Measurements from ENCODE around the gene GAS7.
"Not testable (repeated sequence)": the region's sequence is repeated elsewhere in the genome, so short reads cannot be mapped to it uniquely, and the experiment has no call there.

GAS7 gene

DNA sequence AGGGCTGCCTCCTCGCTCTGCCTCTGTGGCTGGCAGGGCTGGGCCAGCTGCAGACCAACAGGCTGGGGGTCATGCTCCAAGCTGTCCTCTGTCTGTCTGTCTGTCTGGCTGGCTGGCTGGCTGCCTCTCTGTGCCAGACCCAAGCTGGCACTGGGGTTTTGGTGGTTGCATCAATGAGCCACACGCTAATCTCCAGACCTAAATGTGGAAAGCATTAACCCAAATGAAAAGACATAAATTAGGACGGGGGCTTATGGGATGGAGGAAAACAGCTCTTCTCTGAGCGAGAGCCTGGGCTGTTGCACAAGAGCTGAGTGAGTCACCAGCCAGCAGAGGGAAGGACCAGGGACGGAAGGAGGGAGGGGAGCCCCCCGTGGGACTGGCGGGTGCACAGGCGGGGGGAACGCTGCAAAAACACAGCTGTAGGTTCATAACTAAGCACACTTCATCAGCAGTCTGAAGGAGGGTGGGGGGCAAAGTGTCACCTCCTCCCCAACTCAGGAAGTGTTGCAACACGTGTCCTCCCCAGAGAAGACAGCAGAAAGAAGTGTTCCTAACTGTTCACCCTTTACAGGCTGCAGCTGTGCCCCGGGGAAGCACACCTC lies 83.4 kb downstream of the GAS7 start:
- in situ Hi-C loops (cut with MboI; ENCODE audit: low sequenced_read_pairs): no loop called here

- in situ Hi-C loops (cut with MboI; ENCODE audit: low sequenced_read_pairs): no loop called here
Observed at GRCh38 chr17:10112962-10113361, 85.4 kb downstream of the GAS7 start.

GRCh38 chr17:10111907-10112452 lies 86.4 kb downstream of the GAS7 start:
- in situ Hi-C loops (cut with MboI; ENCODE audit: low sequenced_read_pairs): no loop called here

- in situ Hi-C loops (cut with MboI; ENCODE audit: low sequenced_read_pairs): no loop called here
Observed at GRCh38 chr17:10109146-10109545, 89.3 kb downstream of the GAS7 start.

DNA sequence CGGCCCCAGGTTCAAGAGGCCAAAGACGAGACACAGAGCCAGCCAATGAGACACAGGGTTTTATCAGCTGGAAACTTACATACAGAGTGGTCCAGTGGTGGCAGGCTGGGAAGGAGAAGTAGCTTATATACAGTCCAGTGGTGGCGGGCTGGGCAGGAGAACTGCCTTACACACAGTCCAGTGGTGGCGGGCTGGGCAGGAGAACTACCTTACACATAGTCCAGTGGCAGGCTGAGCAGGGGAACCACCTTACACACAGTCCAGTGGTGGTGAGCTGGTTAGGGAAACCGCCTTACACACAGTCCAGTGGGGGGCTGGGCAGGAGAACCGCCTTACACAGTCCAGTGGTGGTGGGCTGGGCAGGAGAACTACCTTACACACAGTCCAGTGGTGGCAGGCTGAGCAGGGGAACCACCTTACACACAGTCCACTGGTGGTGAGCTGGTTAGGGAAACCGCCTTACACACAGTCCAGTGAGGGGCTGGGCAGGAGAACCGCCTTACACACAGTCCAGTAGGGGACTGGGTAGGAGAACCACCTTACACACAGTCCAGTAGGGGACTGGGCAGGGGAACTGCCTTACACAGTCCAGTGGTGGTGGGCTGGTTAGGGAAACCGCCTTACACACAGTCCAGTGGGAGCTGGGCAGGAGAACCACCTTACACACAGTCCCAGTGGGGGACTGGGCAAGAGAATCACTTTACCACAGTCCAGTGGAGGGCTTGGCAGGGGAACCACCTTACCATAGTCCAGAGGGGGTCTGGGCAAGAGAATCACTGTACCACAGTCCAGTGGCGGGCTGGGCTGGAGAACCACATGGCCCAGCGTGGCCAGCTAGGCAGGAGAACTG lies 90.9 kb downstream of the GAS7 start:
- in situ Hi-C loops (cut with MboI; ENCODE audit: low sequenced_read_pairs): no loop called here

GRCh38 chr17:10106067-10106466 lies 92.3 kb downstream of the GAS7 start:
- in situ Hi-C loops (cut with MboI; ENCODE audit: low sequenced_read_pairs): no loop called here

DNA sequence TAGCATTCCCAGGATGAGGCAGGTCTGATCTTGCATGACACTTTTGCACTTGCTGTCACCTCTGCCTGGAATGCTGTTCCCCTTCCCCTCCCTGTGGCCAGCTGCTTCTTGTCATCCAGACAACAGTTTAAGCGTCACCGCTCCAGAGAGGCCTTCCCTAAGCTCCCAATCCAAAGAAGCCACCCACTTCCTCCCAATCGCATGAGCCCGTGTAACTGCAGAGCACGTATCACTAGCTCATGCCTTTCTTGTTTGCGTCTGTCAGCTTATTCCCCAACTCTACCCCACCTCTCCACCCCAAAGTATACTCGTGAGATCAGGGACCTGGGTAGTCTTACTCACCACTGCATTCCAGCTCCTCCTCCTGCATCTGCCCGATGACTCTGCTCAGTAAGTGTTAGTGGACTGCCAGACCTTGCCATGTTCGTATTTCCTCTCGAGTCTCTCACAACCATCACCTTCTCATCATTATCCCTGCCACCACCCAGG lies 92.8 kb downstream of the GAS7 start:
- in situ Hi-C loops (cut with MboI; ENCODE audit: low sequenced_read_pairs): no loop called here

GRCh38 chr17:10103712-10104111 lies 94.7 kb downstream of the GAS7 start:
- in situ Hi-C loops (cut with MboI; ENCODE audit: low sequenced_read_pairs): no loop called here

GRCh38 chr17:10102817-10103216 lies 95.6 kb downstream of the GAS7 start:
- in situ Hi-C loops (cut with MboI; ENCODE audit: low sequenced_read_pairs): no loop called here

- in situ Hi-C loops (cut with MboI; ENCODE audit: low sequenced_read_pairs): no loop called here
Observed at GRCh38 chr17:10099051-10099571, 99.3 kb downstream of the GAS7 start.

DNA sequence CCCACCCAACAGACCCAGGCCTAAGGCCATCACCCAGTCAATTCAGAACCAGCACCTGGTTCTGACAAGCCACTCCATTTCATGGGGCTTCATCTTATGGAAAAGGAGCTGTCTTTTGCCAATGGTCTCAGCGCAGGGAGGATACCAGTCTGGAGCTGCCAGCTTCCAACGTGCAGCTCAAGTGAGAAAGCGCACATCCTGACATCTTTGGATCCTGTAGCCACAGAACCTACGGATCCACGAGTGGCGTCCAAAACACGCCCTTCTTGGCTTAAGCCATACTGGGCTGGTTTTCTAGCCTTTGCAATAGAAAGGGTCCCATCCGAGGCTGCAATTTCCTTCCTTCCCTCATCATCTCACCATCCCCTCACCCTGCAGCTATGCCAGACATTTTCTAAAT lies 101.8 kb downstream of the GAS7 start:
- in situ Hi-C loops (cut with MboI; ENCODE audit: low sequenced_read_pairs): no loop called here

- in situ Hi-C loops (cut with MboI; ENCODE audit: low sequenced_read_pairs): not testable (repeated sequence)
Observed at GRCh38 chr17:10095295-10095694, 103.1 kb downstream of the GAS7 start.

- in situ Hi-C loops (cut with MboI; ENCODE audit: low sequenced_read_pairs): no loop called here
Observed at GRCh38 chr17:10094797-10095196, 103.6 kb downstream of the GAS7 start.

- in situ Hi-C loops (cut with MboI; ENCODE audit: low sequenced_read_pairs): no loop called here
Observed at GRCh38 chr17:10092595-10092994, 105.8 kb downstream of the GAS7 start.

DNA sequence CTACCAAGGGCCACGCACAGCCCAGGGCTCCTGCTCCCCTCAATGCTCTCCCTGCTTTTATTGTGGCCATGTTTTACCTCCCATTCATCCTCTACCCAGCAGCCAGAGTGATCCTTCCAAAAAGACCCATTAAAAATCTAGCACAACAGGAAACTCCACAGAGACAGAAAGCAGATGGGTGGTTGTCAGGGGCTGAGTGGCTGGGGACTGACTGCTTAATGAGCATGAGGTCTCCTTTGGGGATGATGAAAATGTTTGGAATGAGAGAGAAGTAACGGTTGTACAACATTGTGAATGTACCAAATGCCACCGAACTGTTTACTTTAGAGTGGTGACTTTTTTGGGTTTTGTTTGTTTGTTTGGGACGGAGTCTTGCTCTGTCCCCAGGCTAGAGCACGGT lies 107.4 kb downstream of the GAS7 start:
- in situ Hi-C loops (cut with MboI; ENCODE audit: low sequenced_read_pairs): no loop called here

- in situ Hi-C loops (cut with MboI; ENCODE audit: low sequenced_read_pairs): no loop called here
Observed at GRCh38 chr17:10089196-10089804, 109.1 kb downstream of the GAS7 start.

DNA sequence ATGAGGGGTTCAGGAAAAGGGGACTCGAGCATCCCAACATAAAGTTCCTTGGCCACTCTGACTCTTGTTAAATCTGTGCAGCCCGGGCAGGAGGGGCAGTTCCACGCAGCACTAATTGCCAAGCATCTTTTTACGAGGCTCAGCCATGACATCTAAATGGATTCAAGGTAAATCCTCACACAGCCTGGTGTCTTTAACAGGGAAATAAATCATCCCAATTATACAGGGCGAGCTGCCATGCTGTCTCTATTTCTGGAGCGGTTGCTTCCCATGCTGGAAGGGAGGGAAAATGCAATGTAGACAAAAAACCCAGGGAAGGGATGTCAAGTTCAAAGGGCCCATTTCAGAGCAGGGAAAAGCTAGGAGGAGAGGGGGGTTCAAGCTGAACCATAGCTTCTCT lies 110.0 kb downstream of the GAS7 start:
- in situ Hi-C loops (cut with MboI; ENCODE audit: low sequenced_read_pairs): no loop called here

DNA sequence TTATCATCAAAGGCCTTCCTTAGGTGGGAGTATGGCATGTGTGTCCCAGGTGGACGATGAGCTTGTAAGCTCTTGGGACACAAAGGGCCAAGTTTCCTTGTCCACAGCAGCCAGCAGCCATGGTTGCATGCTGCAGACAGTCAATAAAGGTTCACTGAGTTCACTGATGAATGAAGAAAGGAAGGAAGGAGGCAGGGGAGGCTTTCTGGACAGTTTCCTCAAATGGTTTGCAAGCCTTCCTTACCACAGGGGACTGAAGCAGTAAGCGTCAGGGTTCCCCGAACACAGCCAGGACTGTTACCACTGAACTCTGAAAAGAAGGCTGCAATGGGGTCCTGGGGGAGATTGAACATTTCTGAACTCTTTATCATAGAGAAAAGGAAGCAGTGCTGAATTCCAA lies 111.1 kb downstream of the GAS7 start:
- in situ Hi-C loops (cut with MboI; ENCODE audit: low sequenced_read_pairs): no loop called here

DNA sequence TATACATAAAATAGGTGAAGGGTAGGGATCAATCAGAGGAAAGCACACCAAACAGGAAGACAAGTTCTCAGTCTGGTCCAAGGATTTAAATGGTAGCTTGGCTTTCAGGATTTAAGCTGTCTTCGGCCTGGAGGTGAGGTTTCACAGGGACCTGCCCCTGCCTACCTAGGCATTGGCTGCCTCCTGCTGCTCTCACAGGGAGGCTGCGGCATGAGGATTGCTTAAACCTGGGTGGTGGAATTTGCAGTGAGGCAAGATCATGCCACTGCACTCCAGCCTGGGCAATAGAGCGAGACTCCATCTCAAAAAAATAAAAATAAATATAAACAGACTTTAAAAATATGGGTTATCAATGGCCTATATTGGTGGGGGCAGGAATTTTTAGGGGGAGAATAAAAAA lies 114.5 kb downstream of the GAS7 start:
- in situ Hi-C loops (cut with MboI; ENCODE audit: low sequenced_read_pairs): no loop called here

GRCh38 chr17:10082795-10083194 lies 115.6 kb downstream of the GAS7 start:
- in situ Hi-C loops (cut with MboI; ENCODE audit: low sequenced_read_pairs): no loop called here

GRCh38 chr17:10081571-10082169 lies 116.7 kb downstream of the GAS7 start:
- in situ Hi-C loops (cut with MboI; ENCODE audit: low sequenced_read_pairs): no loop called here
